Parathyroid adenoma (tissue), 2 donors: ENCODE results near the gene HERC4.

Experiments
- H2AFZ ChIP-seq: fragments of 300-600 bp; sonication (generic); one replicate; pipeline ENCODE4 v1.7.0; 2017; ENCODE audit warnings: antibody characterized with exemption, mild to moderate bottlenecking
- H3K27ac ChIP-seq: fragments of 300-600 bp; sonication (generic); one replicate; pipeline ENCODE4 v1.7.0; 2017
- H3K27me3 ChIP-seq: fragments of 300-600 bp; sonication (generic); one replicate; pipeline ENCODE4 v1.7.0; 2017; ENCODE audit warnings: low read length; ENCODE audit not compliant: control insufficient read depth, insufficient read depth
- H3K36me3 ChIP-seq: fragments of 300-600 bp; sonication (generic); one replicate; pipeline ENCODE4 v1.7.0; 2017; ENCODE audit warnings: low read length; ENCODE audit not compliant: control insufficient read depth, insufficient read depth
- H3K4me1 ChIP-seq: fragments of 300-600 bp; sonication (generic); one replicate; pipeline ENCODE4 v1.7.0; 2017; ENCODE audit warnings: control low read depth
- H3K4me2 ChIP-seq: fragments of 300-600 bp; sonication (generic); one replicate; pipeline ENCODE4 v1.7.0; 2017; ENCODE audit warnings: low read length
- H3K4me3 ChIP-seq: fragments of 300-600 bp; sonication (generic); one replicate; pipeline ENCODE4 v1.7.0; 2017; ENCODE audit warnings: low read depth, low read length
- H3K79me2 ChIP-seq: fragments of 300-600 bp; sonication (generic); one replicate; pipeline ENCODE4 v1.7.0; 2017; ENCODE audit warnings: control low read depth
- H3K9ac ChIP-seq: fragments of 300-600 bp; sonication (generic); one replicate; pipeline ENCODE4 v1.7.0; 2017; ENCODE audit warnings: mild to moderate bottlenecking
- H3K9me3 ChIP-seq: fragments of 300-600 bp; sonication (generic); one replicate; pipeline ENCODE4 v1.7.0; 2017; ENCODE audit warnings: low read length; ENCODE audit not compliant: control insufficient read depth
- TF ChIP-seq, protein P1 (sequence below): fragments of 300-600 bp; sonication (generic); IDR thresholded peaks from one replicate; pipeline ENCODE4 v1.7.0; 2017; ENCODE audit warnings: antibody characterized with exemption, mild to moderate bottlenecking
- donor health status: primary hyperparathyroidism.

HERC4 gene

GRCh38 chr10:68047122-68047521 is 28.0 kb downstream of the HERC4 start:
- TF ChIP-seq, protein P1, sequence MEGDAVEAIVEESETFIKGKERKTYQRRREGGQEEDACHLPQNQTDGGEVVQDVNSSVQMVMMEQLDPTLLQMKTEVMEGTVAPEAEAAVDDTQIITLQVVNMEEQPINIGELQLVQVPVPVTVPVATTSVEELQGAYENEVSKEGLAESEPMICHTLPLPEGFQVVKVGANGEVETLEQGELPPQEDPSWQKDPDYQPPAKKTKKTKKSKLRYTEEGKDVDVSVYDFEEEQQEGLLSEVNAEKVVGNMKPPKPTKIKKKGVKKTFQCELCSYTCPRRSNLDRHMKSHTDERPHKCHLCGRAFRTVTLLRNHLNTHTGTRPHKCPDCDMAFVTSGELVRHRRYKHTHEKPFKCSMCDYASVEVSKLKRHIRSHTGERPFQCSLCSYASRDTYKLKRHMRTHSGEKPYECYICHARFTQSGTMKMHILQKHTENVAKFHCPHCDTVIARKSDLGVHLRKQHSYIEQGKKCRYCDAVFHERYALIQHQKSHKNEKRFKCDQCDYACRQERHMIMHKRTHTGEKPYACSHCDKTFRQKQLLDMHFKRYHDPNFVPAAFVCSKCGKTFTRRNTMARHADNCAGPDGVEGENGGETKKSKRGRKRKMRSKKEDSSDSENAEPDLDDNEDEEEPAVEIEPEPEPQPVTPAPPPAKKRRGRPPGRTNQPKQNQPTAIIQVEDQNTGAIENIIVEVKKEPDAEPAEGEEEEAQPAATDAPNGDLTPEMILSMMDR = no peak
- Histone ChIP-seq H3K27me3 (no peaks in the 10 kb centered on the region), H3K79me2 (no peaks in the 10 kb centered on the region), H3K9ac (no peak overlapping the region), H3K9me3 (no peaks in the 10 kb centered on the region), H3K27ac (no peak overlapping the region), H3K36me3 (no peaks in the 10 kb centered on the region), H3K4me3 (no peak overlapping the region), H3K4me2 (no peak overlapping the region), H2AFZ (no peak overlapping the region), H3K4me1 (peaks cover 2% of the 10 kb centered on the region)

DNA sequence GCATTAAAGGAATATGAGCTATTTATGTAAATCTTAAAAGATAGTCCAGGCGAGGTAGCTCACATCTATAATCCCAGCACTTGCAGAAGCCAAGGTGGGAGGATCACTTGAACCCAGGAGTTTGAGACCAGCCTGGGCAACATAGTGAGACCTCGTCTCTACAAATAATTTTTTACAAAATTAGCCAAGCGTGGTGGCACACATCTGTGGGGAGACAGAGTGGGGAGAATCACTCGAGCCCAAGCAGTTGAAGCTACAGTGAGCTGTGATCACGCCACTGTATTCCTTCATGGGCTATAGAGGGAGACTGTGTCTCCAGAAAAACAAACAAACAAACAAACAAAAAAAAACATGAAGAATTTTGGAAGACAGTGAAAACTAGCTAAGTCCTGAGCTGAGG is 28.4 kb downstream of the HERC4 start:
- TF ChIP-seq, protein P1 = no peak
- no peak overlapping the region for H3K9ac ChIP-seq
- H3K4me1 ChIP-seq = no peaks in the 10 kb centered on the region
- no peaks in the 10 kb centered on the region for H3K27me3 ChIP-seq
- H3K9me3 ChIP-seq = no peaks in the 10 kb centered on the region
- H3K36me3 ChIP-seq = no peaks in the 10 kb centered on the region
- no peak overlapping the region for H3K27ac ChIP-seq
- H3K4me3 ChIP-seq = no peak overlapping the region
- no peak overlapping the region for H3K4me2 ChIP-seq
- H2AFZ ChIP-seq = no peak overlapping the region
- H3K79me2 ChIP-seq = no peaks in the 10 kb centered on the region

DNA sequence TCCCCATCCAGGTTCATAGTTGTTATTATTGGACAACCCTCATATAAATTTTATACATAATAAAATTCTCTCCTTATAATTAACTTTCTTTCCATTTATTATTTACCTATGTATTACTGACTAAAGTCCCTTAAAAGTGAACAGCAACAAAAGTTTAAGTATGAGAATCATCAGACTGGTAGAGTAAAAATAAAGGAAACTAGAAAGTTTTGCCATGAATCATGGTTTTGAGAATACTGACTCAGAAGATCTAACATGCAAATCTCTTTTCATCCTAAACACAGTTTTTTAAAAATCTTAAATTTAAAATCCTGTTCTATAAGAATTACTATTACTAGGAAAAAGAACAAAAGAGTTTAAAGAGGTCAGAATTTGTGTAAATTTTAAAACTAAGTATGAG is 32.1 kb downstream of the HERC4 start:
- no peak overlapping the region for H3K27ac ChIP-seq
- no peaks in the 10 kb centered on the region for H3K9me3 ChIP-seq
- H3K4me1 ChIP-seq = no peaks in the 10 kb centered on the region
- H2AFZ ChIP-seq = no peak overlapping the region
- H3K4me2 ChIP-seq = no peak overlapping the region
- H3K9ac ChIP-seq = no peak overlapping the region
- no peaks in the 10 kb centered on the region for H3K27me3 ChIP-seq
- H3K79me2 ChIP-seq = no peaks in the 10 kb centered on the region
- TF ChIP-seq, protein P1 = no peak
- H3K36me3 ChIP-seq = no peaks in the 10 kb centered on the region
- no peak overlapping the region for H3K4me3 ChIP-seq

DNA sequence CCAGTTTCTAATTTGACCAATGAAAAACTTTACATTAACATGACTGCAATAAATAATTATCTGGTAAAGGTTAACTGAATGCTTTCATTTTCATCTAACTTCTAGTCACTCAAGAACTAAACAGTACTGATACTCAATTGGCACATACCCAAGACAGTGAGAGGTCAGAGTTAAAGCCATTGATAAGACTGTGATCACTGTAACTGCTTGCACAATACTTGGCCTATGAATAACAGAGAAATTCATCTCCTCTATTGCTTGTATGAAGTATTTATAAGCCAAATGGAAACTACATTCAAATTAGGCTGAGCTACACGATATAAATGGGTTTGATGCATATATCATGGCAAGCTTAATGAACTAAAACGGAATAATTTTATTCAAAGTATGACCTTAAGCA is 43.0 kb downstream of the HERC4 start:
- Histone ChIP-seq H3K27me3 (no peaks in the 10 kb centered on the region), H3K9ac (no peak overlapping the region), H3K9me3 (no peaks in the 10 kb centered on the region), H3K79me2 (no peaks in the 10 kb centered on the region), H3K4me3 (no peak overlapping the region), H3K4me2 (no peak overlapping the region), H3K27ac (no peak overlapping the region), H3K36me3 (no peaks in the 10 kb centered on the region), H3K4me1 (no peaks in the 10 kb centered on the region), H2AFZ (no peak overlapping the region)
- TF ChIP-seq, protein P1 = no peak

GRCh38 chr10:68027429-68027828 is 47.7 kb downstream of the HERC4 start:
- H3K36me3 ChIP-seq = no peaks in the 10 kb centered on the region
- H3K9me3 ChIP-seq = no peaks in the 10 kb centered on the region
- H3K79me2 ChIP-seq = no peaks in the 10 kb centered on the region
- H3K27me3 ChIP-seq = no peaks in the 10 kb centered on the region
- no peak overlapping the region for H3K4me2 ChIP-seq
- H3K27ac ChIP-seq = no peak overlapping the region
- no peak overlapping the region for H2AFZ ChIP-seq
- no peak overlapping the region for H3K9ac ChIP-seq
- no peaks in the 10 kb centered on the region for H3K4me1 ChIP-seq
- TF ChIP-seq, protein P1 = no peak
- no peak overlapping the region for H3K4me3 ChIP-seq
